ENCODE data around the gene CFAP77.

The CFAP77 gene

GRCh38 chr9:132531710-132532570 lies 121.9 kb downstream of the CFAP77 start:
- Histone ChIP-seq H3K4me1 (ENCODE audit: control insufficient read depth, insufficient read depth, low read length) (no peaks in the 10 kb centered on the region), H3K9ac (ENCODE audit: low read depth, low read length) (no peak overlapping the region), H3K27me3 (ENCODE audit: control insufficient read depth, insufficient read depth, low read length) (no peaks in the 10 kb centered on the region), H3K9me3 (ENCODE audit: control insufficient read depth, insufficient read depth, low read length) (no peaks in the 10 kb centered on the region), H3K36me3 (ENCODE audit: control insufficient read depth, insufficient read depth, low read length) (no peaks in the 10 kb centered on the region), H3K4me3 (ENCODE audit: low read depth, low read length) (no peak overlapping the region)

GRCh38 chr9:132534832-132535231 lies 124.8 kb downstream of the CFAP77 start:
- no peaks in the 10 kb centered on the region for H3K36me3 ChIP-seq (ENCODE audit: control insufficient read depth, insufficient read depth, low read length)
- H3K9ac ChIP-seq (ENCODE audit: low read depth, low read length): no peak overlapping the region
- H3K27me3 ChIP-seq (ENCODE audit: control insufficient read depth, insufficient read depth, low read length): no peaks in the 10 kb centered on the region
- no peaks in the 10 kb centered on the region for H3K4me1 ChIP-seq (ENCODE audit: control insufficient read depth, insufficient read depth, low read length)
- H3K4me3 ChIP-seq (ENCODE audit: low read depth, low read length): no peak overlapping the region
- H3K9me3 ChIP-seq (ENCODE audit: control insufficient read depth, insufficient read depth, low read length): no peaks in the 10 kb centered on the region

GRCh38 chr9:132536124-132536523 lies 126.1 kb downstream of the CFAP77 start:
- Histone ChIP-seq H3K27me3 (ENCODE audit: control insufficient read depth, insufficient read depth, low read length) (no peaks in the 10 kb centered on the region), H3K9me3 (ENCODE audit: control insufficient read depth, insufficient read depth, low read length) (no peaks in the 10 kb centered on the region), H3K9ac (ENCODE audit: low read depth, low read length) (no peak overlapping the region), H3K4me1 (ENCODE audit: control insufficient read depth, insufficient read depth, low read length) (peaks cover 7% of the 10 kb centered on the region), H3K4me3 (ENCODE audit: low read depth, low read length) (no peak overlapping the region), H3K36me3 (ENCODE audit: control insufficient read depth, insufficient read depth, low read length) (no peaks in the 10 kb centered on the region)

DNA sequence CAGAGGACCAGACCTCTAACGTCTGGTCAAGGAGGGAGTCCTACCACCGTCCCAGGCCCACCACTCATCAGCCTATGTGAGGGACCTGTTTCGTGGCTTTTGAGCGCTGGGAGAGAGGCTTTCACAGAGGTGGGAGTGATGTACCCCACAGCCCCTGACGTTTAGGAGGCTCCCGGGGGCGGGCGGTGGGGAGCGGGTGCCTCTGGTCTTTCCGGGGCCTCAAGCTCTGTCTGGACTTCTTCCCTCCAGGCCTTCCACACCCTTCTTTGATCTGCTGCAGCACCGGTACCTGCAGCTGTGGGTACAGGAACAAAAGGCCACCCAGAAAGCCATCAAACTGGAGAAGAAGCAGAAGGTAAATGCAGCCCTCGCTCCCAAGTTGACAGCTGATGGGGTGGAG lies 127.3 kb downstream of the CFAP77 start:
- H3K4me1 ChIP-seq (ENCODE audit: control insufficient read depth, insufficient read depth, low read length): peaks cover 7% of the 10 kb centered on the region
- no peaks in the 10 kb centered on the region for H3K27me3 ChIP-seq (ENCODE audit: control insufficient read depth, insufficient read depth, low read length)
- H3K36me3 ChIP-seq (ENCODE audit: control insufficient read depth, insufficient read depth, low read length): no peaks in the 10 kb centered on the region
- H3K9me3 ChIP-seq (ENCODE audit: control insufficient read depth, insufficient read depth, low read length): no peaks in the 10 kb centered on the region
- no peak overlapping the region for H3K4me3 ChIP-seq (ENCODE audit: low read depth, low read length)
- H3K9ac ChIP-seq (ENCODE audit: low read depth, low read length): no peak overlapping the region

DNA sequence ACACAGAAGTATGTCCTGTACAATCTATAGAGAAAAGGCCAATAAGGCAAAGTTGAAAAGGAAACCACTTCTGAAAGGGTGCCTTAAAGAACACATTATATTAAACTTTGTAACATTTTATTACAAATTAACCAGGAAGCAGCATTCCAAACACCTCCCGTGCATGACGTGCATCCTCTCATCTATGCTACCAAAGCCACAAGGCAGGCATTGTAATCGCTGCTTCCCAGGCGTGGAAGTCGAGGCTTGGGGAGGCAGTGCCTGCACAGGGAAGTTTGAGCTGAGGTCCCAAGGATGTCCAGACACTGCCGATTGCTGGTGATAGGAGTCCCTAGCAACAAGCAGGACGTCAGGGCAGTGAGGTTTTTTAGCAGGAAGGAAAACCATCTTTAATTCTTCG lies 128.1 kb downstream of the CFAP77 start:
- no peak overlapping the region for H3K9ac ChIP-seq (ENCODE audit: low read depth, low read length)
- H3K4me1 ChIP-seq (ENCODE audit: control insufficient read depth, insufficient read depth, low read length): peaks cover 7% of the 10 kb centered on the region
- no peaks in the 10 kb centered on the region for H3K36me3 ChIP-seq (ENCODE audit: control insufficient read depth, insufficient read depth, low read length)
- H3K9me3 ChIP-seq (ENCODE audit: control insufficient read depth, insufficient read depth, low read length): no peaks in the 10 kb centered on the region
- H3K27me3 ChIP-seq (ENCODE audit: control insufficient read depth, insufficient read depth, low read length): no peaks in the 10 kb centered on the region
- no peak overlapping the region for H3K4me3 ChIP-seq (ENCODE audit: low read depth, low read length)

- peaks cover 8% of the 10 kb centered on the region for H3K4me1 ChIP-seq (ENCODE audit: control insufficient read depth, insufficient read depth, low read length)
- no peak overlapping the region for H3K4me3 ChIP-seq (ENCODE audit: low read depth, low read length)
- no peaks in the 10 kb centered on the region for H3K9me3 ChIP-seq (ENCODE audit: control insufficient read depth, insufficient read depth, low read length)
- no peak overlapping the region for H3K9ac ChIP-seq (ENCODE audit: low read depth, low read length)
- H3K27me3 ChIP-seq (ENCODE audit: control insufficient read depth, insufficient read depth, low read length): no peaks in the 10 kb centered on the region
- no peaks in the 10 kb centered on the region for H3K36me3 ChIP-seq (ENCODE audit: control insufficient read depth, insufficient read depth, low read length)
Observed at GRCh38 chr9:132539096-132539495, 129.1 kb downstream of the CFAP77 start.

DNA sequence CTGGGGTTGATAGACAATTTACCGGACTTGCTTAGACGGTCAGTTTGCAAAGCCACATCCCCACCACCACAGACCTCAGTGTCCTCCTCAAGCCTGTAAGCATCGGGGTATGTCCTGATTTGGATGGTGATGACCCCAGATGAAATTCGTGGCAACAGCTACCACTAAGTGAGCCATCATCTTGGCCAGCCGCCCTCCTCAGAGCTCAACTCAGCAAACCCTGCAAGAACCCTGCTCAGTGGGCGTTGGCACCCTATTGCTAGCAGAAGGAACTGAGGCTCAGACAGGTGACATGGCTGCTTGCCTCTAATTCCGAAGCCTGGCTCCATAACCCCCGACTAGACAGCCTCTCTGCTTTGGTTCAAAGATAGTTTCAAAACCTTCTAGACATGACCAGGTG lies 131.0 kb downstream of the CFAP77 start:
- Histone ChIP-seq H3K9me3 (ENCODE audit: control insufficient read depth, insufficient read depth, low read length) (no peaks in the 10 kb centered on the region), H3K9ac (ENCODE audit: low read depth, low read length) (no peak overlapping the region), H3K4me1 (ENCODE audit: control insufficient read depth, insufficient read depth, low read length) (peaks cover 8% of the 10 kb centered on the region), H3K4me3 (ENCODE audit: low read depth, low read length) (no peak overlapping the region), H3K27me3 (ENCODE audit: control insufficient read depth, insufficient read depth, low read length) (no peaks in the 10 kb centered on the region), H3K36me3 (ENCODE audit: control insufficient read depth, insufficient read depth, low read length) (no peaks in the 10 kb centered on the region)

DNA sequence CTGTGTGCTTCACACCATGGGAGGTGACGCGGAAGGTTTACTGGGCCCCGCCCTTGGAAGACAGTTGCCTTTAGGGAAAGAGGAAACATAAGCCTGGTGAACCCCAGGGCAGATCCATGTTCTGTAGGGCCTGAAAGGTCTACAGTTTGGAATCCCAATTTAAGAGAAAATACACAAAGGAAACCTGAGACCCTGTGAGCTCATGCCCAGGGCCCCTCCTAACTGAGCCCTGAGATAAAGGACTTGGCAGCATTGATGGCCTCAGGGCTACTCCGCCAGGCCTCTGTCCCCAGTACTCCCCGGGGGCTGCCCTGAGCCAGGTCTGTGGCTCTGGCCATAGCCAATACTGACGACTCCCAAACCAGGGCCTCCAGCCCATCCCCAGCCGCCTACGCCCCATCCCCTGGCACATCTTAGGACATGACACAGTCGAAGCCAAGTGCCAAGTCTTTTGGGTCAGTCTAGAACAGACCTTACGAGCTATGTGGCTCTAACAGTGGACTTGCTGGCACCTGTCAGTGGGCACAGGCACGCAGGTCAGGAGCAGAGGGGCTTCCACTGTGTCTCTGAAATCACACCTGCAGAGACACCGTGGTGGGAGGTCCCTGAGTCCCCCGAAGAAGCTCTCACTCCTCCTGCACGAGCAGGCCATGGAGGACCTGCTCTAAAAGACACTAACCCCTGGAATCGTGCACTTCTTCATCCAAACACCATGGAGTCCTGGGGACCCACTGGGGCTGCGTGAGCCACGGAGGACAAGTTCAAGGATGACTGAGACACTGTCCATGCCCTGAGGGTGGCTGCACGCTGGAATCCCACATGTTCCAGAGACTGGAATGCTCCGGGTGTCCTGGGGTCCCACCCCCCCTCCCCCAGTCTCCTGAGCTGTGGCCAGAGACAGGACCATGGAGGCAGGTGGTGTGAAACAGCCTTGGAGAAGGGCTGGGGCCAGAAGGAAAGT lies 132.1 kb downstream of the CFAP77 start:
- H3K36me3 ChIP-seq (ENCODE audit: control insufficient read depth, insufficient read depth, low read length): no peaks in the 10 kb centered on the region
- H3K4me1 ChIP-seq (ENCODE audit: control insufficient read depth, insufficient read depth, low read length): peaks cover 13% of the 10 kb centered on the region
- H3K9ac ChIP-seq (ENCODE audit: low read depth, low read length): no peak overlapping the region
- H3K4me3 ChIP-seq (ENCODE audit: low read depth, low read length): no peak overlapping the region
- no peaks in the 10 kb centered on the region for H3K9me3 ChIP-seq (ENCODE audit: control insufficient read depth, insufficient read depth, low read length)
- H3K27me3 ChIP-seq (ENCODE audit: control insufficient read depth, insufficient read depth, low read length): no peaks in the 10 kb centered on the region

GRCh38 chr9:132543251-132543650 lies 133.2 kb downstream of the CFAP77 start:
- Histone ChIP-seq H3K9ac (ENCODE audit: low read depth, low read length) (no peak overlapping the region), H3K27me3 (ENCODE audit: control insufficient read depth, insufficient read depth, low read length) (no peaks in the 10 kb centered on the region), H3K4me1 (ENCODE audit: control insufficient read depth, insufficient read depth, low read length) (peaks cover 13% of the 10 kb centered on the region), H3K36me3 (ENCODE audit: control insufficient read depth, insufficient read depth, low read length) (no peaks in the 10 kb centered on the region), H3K4me3 (ENCODE audit: low read depth, low read length) (no peak overlapping the region), H3K9me3 (ENCODE audit: control insufficient read depth, insufficient read depth, low read length) (no peaks in the 10 kb centered on the region)

GRCh38 chr9:132543960-132544359 lies 133.9 kb downstream of the CFAP77 start:
- H3K27me3 ChIP-seq (ENCODE audit: control insufficient read depth, insufficient read depth, low read length): no peaks in the 10 kb centered on the region

GRCh38 chr9:132545578-132545977 lies 135.6 kb downstream of the CFAP77 start:
- Histone ChIP-seq H3K4me3 (ENCODE audit: low read depth, low read length) (no peak overlapping the region), H3K4me1 (ENCODE audit: control insufficient read depth, insufficient read depth, low read length) (peaks cover 7% of the 10 kb centered on the region), H3K36me3 (ENCODE audit: control insufficient read depth, insufficient read depth, low read length) (no peaks in the 10 kb centered on the region), H3K9me3 (ENCODE audit: control insufficient read depth, insufficient read depth, low read length) (no peaks in the 10 kb centered on the region), H3K27me3 (ENCODE audit: control insufficient read depth, insufficient read depth, low read length) (no peaks in the 10 kb centered on the region), H3K9ac (ENCODE audit: low read depth, low read length) (no peak overlapping the region)

More at GRCh38 chr9:132543960-132544359, 133.9 kb downstream of the CFAP77 start:
- H3K4me1 ChIP-seq (ENCODE audit: control insufficient read depth, insufficient read depth, low read length): peaks cover 13% of the 10 kb centered on the region
- H3K9me3 ChIP-seq (ENCODE audit: control insufficient read depth, insufficient read depth, low read length): no peaks in the 10 kb centered on the region
- no peaks in the 10 kb centered on the region for H3K36me3 ChIP-seq (ENCODE audit: control insufficient read depth, insufficient read depth, low read length)
- H3K4me3 ChIP-seq (ENCODE audit: low read depth, low read length): no peak overlapping the region
- no peak overlapping the region for H3K9ac ChIP-seq (ENCODE audit: low read depth, low read length)
